Pancreas (tissue), 10 donors: ENCODE measurements around the gene CD163. TPM values are rescaled to one million over a fixed set of nuclear protein-coding genes. Genes with fewer than 3 reads are reported as not detected.

Experiments
- ATAC-seq, 4 donors: fragments of 200-7000 bp; cut with Tn5 transposase; one replicate each; pipeline versions ENCODE4 v1.8.0 to v1.9.1; 2020; ENCODE audit warnings: mild to moderate bottlenecking in 4 of 4, moderate library complexity in 4 of 4
- DNase-seq, 6 donors: peaks; one replicate each; pipeline ENCODE4 v3.0.0-alpha.2; 2020
- FAIRE-seq: peaks from 2 replicates; lab custom pipeline; 2012; peaks lifted over from hg19 to GRCh38; lab: Jason Lieb, UNC
- H3K27ac ChIP-seq, 4 donors: fragments of 200-600 bp; sonication (generic); 1 replicate in 3 of 4; 2 replicates in 1 of 4; pipeline versions ENCODE4 v1.5.0 to v1.8.0; 2020
- H3K27me3 ChIP-seq, 4 donors: fragments of 200-600 bp; one replicate each; pipeline ENCODE4 v1.8.0; 2021
- H3K36me3 ChIP-seq, 3 donors: fragments of 200-600 bp; sonication (generic) in 1 of 3; one replicate each; pipeline versions ENCODE4 v1.5.0 to v1.8.0; 2020 to 2021
- H3K4me1 ChIP-seq, 3 donors: fragments of 200-600 bp; one replicate each; pipeline ENCODE4 v1.8.0; 2021
- H3K4me3 ChIP-seq, 4 donors: fragments of 200-600 bp; sonication (generic) in 2 of 4; one replicate each; pipeline versions ENCODE4 v1.5.0 to v1.8.0; 2020 to 2021
- H3K9me3 ChIP-seq, 4 donors: fragments of 200-600 bp; one replicate each; pipeline ENCODE4 v1.8.0; 2021
- CTCF ChIP-seq, 4 donors: fragments of 200-600 bp; sonication (generic) in 3 of 4; IDR thresholded peaks; one replicate each; pipeline versions ENCODE4 v1.5.0 to v1.8.0; 2021; ENCODE audit warnings: antibody characterized with exemption in 4 of 4
- WGBS, 2 donors: extraction: QIAGEN DNeasy Blood & Tissue Kit; methylation state at CpG; one replicate each; pipeline ENCODE4 v1.1.7; 2013; 5-methylcytosine and 5-hydroxymethylcytosine counted together
- intact Hi-C, 3 donors: fragments of 100-400 bp; cut with DNase I; formaldehyde crosslinking; loops; one replicate each; pipeline versions ENCODE4 v1.11.1 to v1.14.2; 2022
- polyA plus RNA-seq, 2 donors: library from polyadenylated mRNA; stranded (reverse); fragments of 200-250 nt; gene quantifications; one replicate each; pipeline ENCODE4 v1.2.3, GENCODE V29; 2013
- total RNA-seq, 6 donors: library from RNA; stranded (reverse); fragmentation: NEBNext Ultra II Directional in 4 of 6; extraction: Animal tissue kit (Norgen Biotek cat#: 25700) in 4 of 6; gene quantifications; one replicate each; pipeline versions ENCODE4 v1.2.1 to v1.2.4, GENCODE V29; 2021 to 2023
- donor health status: healthy with polysubstance abuse.
- donor health status: DM: no; HTN: no; CAD: no; lungs with moderate emphysema.
- donor health status: DM: no; HTN: no; CAD: no.
- donor health status: control.
- donor health status: control.
- donor health status: Bipolar disorder and iron deficiency.
- donor health status: DM: yes; HTN: yes; CAD: no.
- donor health status: DM: no; HTN: no; CAD: no.
- donor health status: DM: no; HTN: no; CAD: no.
- donor health status: DM: yes; HTN: yes; CAD: no.

CD163 gene
- total and polyA plus RNA-seq, 8 donors = 4.7 to 77.0 (median 11.2) TPM

- no peaks in the 10 kb centered on the region for H3K36me3 ChIP-seq
- TF ChIP-seq CTCF (IDR thresholded peaks at IDR 0.05) = no peak
- H3K27ac ChIP-seq = no peak overlapping the region
- no peaks in the 10 kb centered on the region for H3K4me1 ChIP-seq
- 55 to 73% methylated on average over 4 of the region's 4 CpGs for WGBS, 2 donors
- intact Hi-C loops = no loop called here
- no peaks in the 10 kb centered on the region for H3K27me3 ChIP-seq
- no peak overlapping the region for H3K4me3 ChIP-seq
- H3K9me3 ChIP-seq = no peaks in the 10 kb centered on the region
- DNase-seq (no peak), FAIRE-seq (no peak), ATAC-seq (no peak)
These were observed 7.1 kb downstream of the CD163 start for GRCh38 chr12:7496451-7496850.

GRCh38 chr12:7495136-7495535 is 8.4 kb downstream of the CD163 start:
- ATAC-seq (no peak), FAIRE-seq (no peak), DNase-seq (no peak)
- 87 to 91% methylated on average over 3 of the region's 3 CpGs for WGBS, 2 donors
- no peak for TF ChIP-seq CTCF (IDR thresholded peaks at IDR 0.05)
- H3K4me1 ChIP-seq = no peaks in the 10 kb centered on the region
- no peaks in the 10 kb centered on the region for H3K36me3 ChIP-seq
- intact Hi-C loops = no loop called here
- no peak overlapping the region for H3K27ac ChIP-seq
- no peaks in the 10 kb centered on the region for H3K9me3 ChIP-seq
- H3K27me3 ChIP-seq = no peaks in the 10 kb centered on the region
- H3K4me3 ChIP-seq = no peak overlapping the region

GRCh38 chr12:7493006-7493405 is 10.6 kb downstream of the CD163 start:
- FAIRE-seq = no peak

GRCh38 chr12:7486512-7486911 is 17.1 kb downstream of the CD163 start:
- FAIRE-seq (no peak), DNase-seq (no peak), ATAC-seq (no peak)
- no peak for TF ChIP-seq CTCF (IDR thresholded peaks at IDR 0.05)
- WGBS, 2 donors = 72 to 76% methylated on average over 6 of the region's 6 CpGs
- intact Hi-C loops = no loop called here
- H3K4me1 ChIP-seq = no peaks in the 10 kb centered on the region
- H3K9me3 ChIP-seq = no peaks in the 10 kb centered on the region
- no peaks in the 10 kb centered on the region for H3K27me3 ChIP-seq
- no peak overlapping the region for H3K4me3 ChIP-seq
- no peak overlapping the region for H3K27ac ChIP-seq
- H3K36me3 ChIP-seq = no peaks in the 10 kb centered on the region

More at GRCh38 chr12:7493006-7493405, 10.6 kb downstream of the CD163 start:
- H3K4me3 ChIP-seq = no peak overlapping the region
- H3K27ac ChIP-seq = no peak overlapping the region
- TF ChIP-seq CTCF (IDR thresholded peaks at IDR 0.05) = no peak
- 76 to 83% methylated on average over 3 of the region's 3 CpGs for WGBS, 2 donors
- ATAC-seq (no peak), DNase-seq (no peak)
- no peaks in the 10 kb centered on the region for H3K9me3 ChIP-seq
- intact Hi-C loops = no loop called here
- H3K27me3 ChIP-seq = no peaks in the 10 kb centered on the region
- H3K36me3 ChIP-seq = no peaks in the 10 kb centered on the region
- H3K4me1 ChIP-seq = no peaks in the 10 kb centered on the region

GRCh38 chr12:7485095-7485494 is 18.5 kb downstream of the CD163 start:
- intact Hi-C loops = no loop called here
- TF ChIP-seq CTCF (IDR thresholded peaks at IDR 0.05) = no peak
- no peaks in the 10 kb centered on the region for H3K27me3 ChIP-seq
- no peak for FAIRE-seq
- H3K27ac ChIP-seq = no peak overlapping the region
- no peak for ATAC-seq
- H3K9me3 ChIP-seq = no peaks in the 10 kb centered on the region
- whole genome bisulfite sequencing, 2 donors = 51 to 62% methylated on average over 4 of the region's 4 CpGs
- H3K4me1 ChIP-seq = no peaks in the 10 kb centered on the region
- DNase-seq = no peak
- H3K4me3 ChIP-seq = no peak overlapping the region
- H3K36me3 ChIP-seq = no peaks in the 10 kb centered on the region
